ENCODE measurements around the gene LRIG2. TPM values are rescaled to one million over a fixed set of nuclear protein-coding genes. Genes with fewer than 3 reads are reported as not detected.

The LRIG2 gene
- total and polyA plus RNA-seq, 4 donors: 1.3 to 11.9 (median 6.0) TPM

- Histone ChIP-seq H3K36me3 (ENCODE audit: control insufficient read depth in 4 of 4, insufficient read depth in 3 of 4, low read depth in 1 of 4, low read length in 3 of 4) (no peaks in the 10 kb centered on the region), H3K27me3 (ENCODE audit: control insufficient read depth in 4 of 4, insufficient read depth in 4 of 4, low read length in 3 of 4) (no peaks in the 10 kb centered on the region), H3K4me3 (ENCODE audit: low read depth in 1 of 3, low read length in 3 of 3) (no peak overlapping the region), H3K27ac (ENCODE audit: low read depth in 1 of 2, low read length in 2 of 2) (no peak overlapping the region), H3K4me1 (ENCODE audit: control insufficient read depth in 4 of 4, insufficient read depth in 4 of 4, low read length in 3 of 4) (peaks cover 2 to 12% (median 5%) of the 10 kb centered on the region in 4 donors), H3K9ac (ENCODE audit: low read depth in 1 of 2, low read length in 2 of 2) (no peak overlapping the region), H3K9me3 (ENCODE audit: control insufficient read depth in 4 of 4, low read length in 3 of 4) (no peaks in the 10 kb centered on the region)
- 58% methylated on average over 2 of the region's 2 CpGs for WGBS
- TF ChIP-seq YY1 (IDR thresholded peaks at IDR 0.05) (no peak), SP1 (IDR thresholded peaks at IDR 0.05) (no peak)
- DNase-seq (ENCODE audit: low spot score): no peak
Measured at GRCh38 chr1:113040041-113040440, 33.0 kb upstream of the LRIG2 start.

DNA sequence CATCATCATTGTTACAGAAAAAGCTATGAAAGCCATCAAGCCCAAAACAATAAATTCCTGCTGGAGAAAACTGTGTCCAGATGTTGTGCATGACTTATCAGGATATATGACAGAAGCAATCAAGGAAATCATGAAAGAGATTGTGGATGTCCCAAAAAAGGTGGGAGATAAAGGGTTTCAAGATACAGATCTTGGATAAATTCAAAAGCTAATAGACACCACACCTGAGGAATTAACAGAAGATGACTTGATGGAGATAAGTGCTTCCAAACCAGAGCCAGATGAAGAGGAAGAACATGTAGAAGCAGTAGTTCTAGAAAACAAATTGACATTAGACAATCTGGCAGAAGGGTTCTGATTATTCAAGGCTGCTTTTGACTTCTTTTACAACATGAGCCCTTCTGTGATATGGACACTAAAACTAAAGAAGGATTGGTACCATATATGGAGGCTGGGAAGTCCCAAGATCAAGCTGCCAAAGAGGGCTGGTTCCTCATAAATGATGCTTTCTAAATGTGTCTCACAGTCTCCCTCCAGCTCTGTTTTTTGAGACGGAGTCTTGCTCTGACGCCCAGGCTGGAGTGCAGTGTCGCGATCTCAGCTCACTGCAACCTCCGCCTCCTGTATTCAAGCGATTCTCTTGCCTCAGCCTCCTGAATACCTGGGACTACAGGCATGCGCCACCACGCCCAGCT lies 32.1 kb upstream of the LRIG2 start:
- H3K27ac ChIP-seq (ENCODE audit: low read depth in 1 of 2, low read length in 2 of 2): no peak overlapping the region
- peaks cover 2 to 12% (median 5%) of the 10 kb centered on the region in 4 donors for H3K4me1 ChIP-seq (ENCODE audit: control insufficient read depth in 4 of 4, insufficient read depth in 4 of 4, low read length in 3 of 4)
- H3K36me3 ChIP-seq (ENCODE audit: control insufficient read depth in 4 of 4, insufficient read depth in 3 of 4, low read depth in 1 of 4, low read length in 3 of 4): no peaks in the 10 kb centered on the region
- no peaks in the 10 kb centered on the region for H3K9me3 ChIP-seq (ENCODE audit: control insufficient read depth in 4 of 4, low read length in 3 of 4)
- TF ChIP-seq SP1 (IDR thresholded peaks at IDR 0.05) (no peak), FOXA2 (IDR thresholded peaks at IDR 0.05) (no peak), NR2F2 (IDR thresholded peaks at IDR 0.05) (no peak), ATF3 (IDR thresholded peaks at IDR 0.05) (no peak), CTCF (IDR thresholded peaks at IDR 0.05; ENCODE audit: low read depth, low read length, missing input control) (no peak), YY1 (IDR thresholded peaks at IDR 0.05) (no peak), GABPA (IDR thresholded peaks at IDR 0.05 in 1 of 2, conservative IDR thresholded peaks at IDR 0.05 in 1 of 2) (no peak), FOXA1 (IDR thresholded peaks at IDR 0.05) (no peak), EGR1 (IDR thresholded peaks at IDR 0.05; ENCODE audit: low read depth in 2 of 2) (no peak), REST (IDR thresholded peaks at IDR 0.05) (no peak), JUND (IDR thresholded peaks at IDR 0.05) (no peak), TAF1 (conservative IDR thresholded peaks at IDR 0.05) (no peak), RXRA (IDR thresholded peaks at IDR 0.05) (no peak)
- TF ChIP-seq, protein P1, sequence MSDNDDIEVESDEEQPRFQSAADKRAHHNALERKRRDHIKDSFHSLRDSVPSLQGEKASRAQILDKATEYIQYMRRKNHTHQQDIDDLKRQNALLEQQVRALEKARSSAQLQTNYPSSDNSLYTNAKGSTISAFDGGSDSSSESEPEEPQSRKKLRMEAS (IDR thresholded peaks at IDR 0.05): no peak
- no peak overlapping the region for H3K9ac ChIP-seq (ENCODE audit: low read depth in 1 of 2, low read length in 2 of 2)
- 83% methylated on average over 8 of the region's 8 CpGs for WGBS
- H3K27me3 ChIP-seq (ENCODE audit: control insufficient read depth in 4 of 4, insufficient read depth in 4 of 4, low read length in 3 of 4): no peaks in the 10 kb centered on the region
- DNase-seq (ENCODE audit: low spot score): no peak
- no peak overlapping the region for H3K4me3 ChIP-seq (ENCODE audit: low read depth in 1 of 3, low read length in 3 of 3)
